ENCODE data around the gene SLC5A12. TPM values are rescaled to one million over a fixed set of nuclear protein-coding genes. Genes with fewer than 3 reads are reported as not detected.

SLC5A12 gene
- total RNA-seq, 6 experiments from 2014 or later: 0.20 to 1.2 (median 0.27) TPM; not detected in 2

DNA sequence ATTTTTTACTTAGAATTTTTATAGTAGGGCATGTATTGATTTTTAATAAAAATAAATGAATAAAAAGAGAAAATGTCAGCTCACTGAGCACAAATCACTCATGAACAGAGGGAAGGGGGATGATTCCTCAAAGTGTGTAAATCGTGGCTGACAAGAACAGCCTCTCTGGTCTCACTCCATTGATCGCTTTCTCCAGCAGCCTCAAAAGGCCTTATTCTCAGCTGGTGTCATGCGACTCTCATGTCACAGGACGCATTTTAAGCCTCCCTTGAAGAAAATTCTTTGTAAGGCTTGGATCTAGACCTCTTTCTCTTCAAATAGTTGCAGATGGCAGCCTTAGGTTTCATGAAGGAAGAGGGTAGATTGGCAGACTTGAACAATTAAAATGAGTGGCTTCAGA is 33.9 kb upstream of the SLC5A12 start:
- DNase-seq (no peak), ATAC-seq (no peak)
- H3K4me1 ChIP-seq: no peaks in the 10 kb centered on the region
- H3K36me3 ChIP-seq: no peaks in the 10 kb centered on the region
- intact Hi-C loops (cut with DNase I): loop anchor here (10.0 kb wide), 2 partner anchors 369 to 409 kb away; no protein-coding TSS in a partner anchor
- no peak for TF ChIP-seq POLR2A (IDR thresholded peaks at IDR 0.05)
- TF ChIP-seq, protein P1, sequence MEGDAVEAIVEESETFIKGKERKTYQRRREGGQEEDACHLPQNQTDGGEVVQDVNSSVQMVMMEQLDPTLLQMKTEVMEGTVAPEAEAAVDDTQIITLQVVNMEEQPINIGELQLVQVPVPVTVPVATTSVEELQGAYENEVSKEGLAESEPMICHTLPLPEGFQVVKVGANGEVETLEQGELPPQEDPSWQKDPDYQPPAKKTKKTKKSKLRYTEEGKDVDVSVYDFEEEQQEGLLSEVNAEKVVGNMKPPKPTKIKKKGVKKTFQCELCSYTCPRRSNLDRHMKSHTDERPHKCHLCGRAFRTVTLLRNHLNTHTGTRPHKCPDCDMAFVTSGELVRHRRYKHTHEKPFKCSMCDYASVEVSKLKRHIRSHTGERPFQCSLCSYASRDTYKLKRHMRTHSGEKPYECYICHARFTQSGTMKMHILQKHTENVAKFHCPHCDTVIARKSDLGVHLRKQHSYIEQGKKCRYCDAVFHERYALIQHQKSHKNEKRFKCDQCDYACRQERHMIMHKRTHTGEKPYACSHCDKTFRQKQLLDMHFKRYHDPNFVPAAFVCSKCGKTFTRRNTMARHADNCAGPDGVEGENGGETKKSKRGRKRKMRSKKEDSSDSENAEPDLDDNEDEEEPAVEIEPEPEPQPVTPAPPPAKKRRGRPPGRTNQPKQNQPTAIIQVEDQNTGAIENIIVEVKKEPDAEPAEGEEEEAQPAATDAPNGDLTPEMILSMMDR (IDR thresholded peaks at IDR 0.05): no peak
- no peaks in the 10 kb centered on the region for H3K9me3 ChIP-seq
- no peaks in the 10 kb centered on the region for H3K27me3 ChIP-seq
- 69% methylated on average over 4 of the region's 4 CpGs for WGBS (ENCODE audit: insufficient coverage, low coverage, low lambda C conversion rate, missing lambda C conversion rate)
- no peak overlapping the region for H3K4me3 ChIP-seq
- no peak overlapping the region for H3K27ac ChIP-seq

DNA sequence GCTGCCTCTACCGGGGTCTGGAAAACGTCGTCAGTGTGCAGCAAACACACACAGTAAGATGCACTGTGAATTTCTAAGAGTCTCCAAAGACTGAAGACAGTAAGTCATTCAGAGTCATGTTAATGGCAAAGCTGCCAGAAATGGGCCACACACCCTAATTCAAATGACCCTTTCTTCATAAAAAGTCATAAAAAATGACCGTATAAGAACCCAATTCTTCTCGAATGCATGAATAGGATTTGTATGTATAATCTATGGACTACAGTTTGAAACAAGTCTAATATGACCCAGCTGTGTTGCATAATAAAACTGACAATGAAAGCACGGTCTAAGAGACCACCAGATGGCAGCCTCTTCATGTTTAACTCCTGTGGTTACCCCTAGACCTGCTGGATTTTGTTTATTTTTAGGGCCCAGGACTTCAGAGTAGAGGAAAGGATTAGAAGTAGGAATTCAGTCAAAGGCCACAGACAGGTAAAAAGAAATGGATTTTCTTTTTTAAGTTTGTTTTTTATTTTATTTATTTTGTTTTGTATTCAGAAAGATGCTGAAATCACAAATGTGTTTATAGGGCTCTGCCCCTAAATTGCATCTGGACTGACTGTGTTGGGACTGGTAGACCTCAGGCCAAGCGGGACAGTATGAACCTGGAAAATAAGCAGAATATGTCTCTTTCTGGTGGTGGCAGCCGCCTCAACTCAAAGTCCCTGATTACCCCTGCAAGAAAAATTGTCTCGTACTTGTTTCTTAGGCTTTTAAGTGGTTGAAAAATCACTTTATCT is 32.1 kb upstream of the SLC5A12 start:
- 34% methylated on average over 9 of the region's 9 CpGs for WGBS (ENCODE audit: insufficient coverage, low coverage, low lambda C conversion rate, missing lambda C conversion rate)
- no peak for TF ChIP-seq POLR2A (IDR thresholded peaks at IDR 0.05)
- TF ChIP-seq, protein P1 (IDR thresholded peaks at IDR 0.05): peak; percentile 74 to 89 (median 80)
- ATAC-seq (peak; percentile 91 to 94 (median 93)), DNase-seq (peak in 2 of 3 donors; percentile 18 to 50)
- Histone ChIP-seq H3K4me1 (no peaks in the 10 kb centered on the region), H3K9me3 (no peaks in the 10 kb centered on the region), H3K36me3 (no peaks in the 10 kb centered on the region), H3K4me3 (no peak overlapping the region), H3K27me3 (no peaks in the 10 kb centered on the region), H3K27ac (no peak overlapping the region)
- intact Hi-C loops (cut with DNase I): loop anchor here (10.0 kb wide), 2 partner anchors 371 to 411 kb away; no protein-coding TSS in a partner anchor

DNA sequence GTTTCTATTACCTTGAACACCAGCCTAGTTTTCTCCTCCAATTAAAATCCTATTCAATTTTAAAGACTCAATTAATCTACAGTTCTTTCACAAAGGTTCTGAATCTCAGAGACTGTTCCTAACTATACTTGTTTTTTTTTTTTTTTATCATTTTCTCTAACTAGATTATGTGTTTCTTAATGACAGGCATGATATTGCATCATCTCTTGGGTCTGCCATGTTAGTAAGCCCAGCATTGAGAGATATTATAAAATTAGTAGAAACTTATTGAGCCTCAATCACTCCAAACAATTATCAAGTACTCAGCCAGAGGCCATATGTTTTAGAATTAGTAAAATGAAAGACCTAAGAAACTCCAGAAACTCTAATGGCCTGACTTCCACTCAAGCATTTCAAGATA is 28.1 kb upstream of the SLC5A12 start:
- DNase-seq (no peak), ATAC-seq (no peak)
- Histone ChIP-seq H3K27ac (no peak overlapping the region), H3K9me3 (no peaks in the 10 kb centered on the region), H3K36me3 (no peaks in the 10 kb centered on the region), H3K27me3 (no peaks in the 10 kb centered on the region), H3K4me3 (no peak overlapping the region), H3K4me1 (no peaks in the 10 kb centered on the region)
- TF ChIP-seq, protein P1 (IDR thresholded peaks at IDR 0.05): no peak
- no peak for TF ChIP-seq POLR2A (IDR thresholded peaks at IDR 0.05)
- intact Hi-C loops (cut with DNase I): loop anchor here (10.0 kb wide), 2 partner anchors 375 to 415 kb away; no protein-coding TSS in a partner anchor

DNA sequence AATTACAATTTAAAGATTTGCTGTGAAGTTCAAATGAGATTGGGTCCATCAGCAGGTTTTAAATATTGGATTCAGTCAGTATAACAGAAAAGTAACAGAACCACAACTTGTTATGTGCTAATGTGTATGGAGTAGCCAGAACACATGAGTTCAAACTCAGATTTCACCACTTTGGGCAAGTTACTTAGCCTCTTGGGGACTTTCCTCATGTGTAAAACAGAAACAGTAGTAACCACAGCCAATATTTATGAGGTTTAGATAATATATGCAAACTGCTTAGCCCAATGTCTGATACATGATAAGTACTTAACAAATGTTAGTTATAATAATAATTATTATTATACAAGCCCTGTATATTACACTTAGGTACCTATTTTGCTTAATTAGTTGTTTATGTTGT is 21.8 kb upstream of the SLC5A12 start:
- intact Hi-C loops (cut with DNase I): no loop called here

More for the DNA sequence above, 21.8 kb upstream of the SLC5A12 start:
- H3K27me3 ChIP-seq: no peaks in the 10 kb centered on the region
- no peak overlapping the region for H3K4me3 ChIP-seq
- H3K4me1 ChIP-seq: no peaks in the 10 kb centered on the region
- no peak for DNase-seq
- no peak for TF ChIP-seq POLR2A (IDR thresholded peaks at IDR 0.05)
- TF ChIP-seq, protein P1 (IDR thresholded peaks at IDR 0.05): no peak
- H3K36me3 ChIP-seq: no peaks in the 10 kb centered on the region
- H3K27ac ChIP-seq: no peak overlapping the region
- ATAC-seq: no peak
- H3K9me3 ChIP-seq: no peaks in the 10 kb centered on the region
